ENCODE measurements around the gene PRB4. TPM values are rescaled to one million over a fixed set of nuclear protein-coding genes. Genes with fewer than 3 reads are reported as not detected.

PRB4 gene
- total RNA-seq, 4 donors from 2014 or later = not detected

DNA sequence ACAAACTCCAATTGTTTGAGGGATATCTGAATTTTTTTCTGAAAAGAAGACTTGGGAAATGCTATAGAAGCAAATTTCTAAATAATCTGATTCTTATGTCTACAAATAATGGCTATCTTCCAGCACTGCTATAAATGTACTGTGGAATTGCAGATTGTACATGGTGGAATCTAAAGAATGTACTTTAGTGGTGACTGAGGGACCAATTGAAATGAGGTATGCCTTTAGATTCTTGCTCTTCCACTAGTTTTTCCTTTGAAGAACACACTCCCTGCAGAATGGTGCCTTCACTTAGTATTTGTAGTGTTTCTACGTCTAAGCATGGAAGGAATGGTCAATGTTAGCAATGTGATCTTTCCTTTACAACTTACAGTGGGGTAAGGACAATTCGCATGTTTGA lies 11.7 kb upstream of the PRB4 start:
- Histone ChIP-seq H3K9me3 (no peaks in the 10 kb centered on the region), H3K4me1 (no peaks in the 10 kb centered on the region), H3K27me3 (no peaks in the 10 kb centered on the region), H3K36me3 (no peaks in the 10 kb centered on the region), H3K27ac (no peak overlapping the region), H3K4me3 (replicated peaks in 1 of 3) (no peak overlapping the region)
- intact Hi-C loops (cut with DNase I) = no loop called here
- no peak for DNase-seq
- 59 to 62% methylated on average over 2 of the region's 2 CpGs for WGBS, 2 donors
- TF ChIP-seq, protein P1, sequence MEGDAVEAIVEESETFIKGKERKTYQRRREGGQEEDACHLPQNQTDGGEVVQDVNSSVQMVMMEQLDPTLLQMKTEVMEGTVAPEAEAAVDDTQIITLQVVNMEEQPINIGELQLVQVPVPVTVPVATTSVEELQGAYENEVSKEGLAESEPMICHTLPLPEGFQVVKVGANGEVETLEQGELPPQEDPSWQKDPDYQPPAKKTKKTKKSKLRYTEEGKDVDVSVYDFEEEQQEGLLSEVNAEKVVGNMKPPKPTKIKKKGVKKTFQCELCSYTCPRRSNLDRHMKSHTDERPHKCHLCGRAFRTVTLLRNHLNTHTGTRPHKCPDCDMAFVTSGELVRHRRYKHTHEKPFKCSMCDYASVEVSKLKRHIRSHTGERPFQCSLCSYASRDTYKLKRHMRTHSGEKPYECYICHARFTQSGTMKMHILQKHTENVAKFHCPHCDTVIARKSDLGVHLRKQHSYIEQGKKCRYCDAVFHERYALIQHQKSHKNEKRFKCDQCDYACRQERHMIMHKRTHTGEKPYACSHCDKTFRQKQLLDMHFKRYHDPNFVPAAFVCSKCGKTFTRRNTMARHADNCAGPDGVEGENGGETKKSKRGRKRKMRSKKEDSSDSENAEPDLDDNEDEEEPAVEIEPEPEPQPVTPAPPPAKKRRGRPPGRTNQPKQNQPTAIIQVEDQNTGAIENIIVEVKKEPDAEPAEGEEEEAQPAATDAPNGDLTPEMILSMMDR (IDR thresholded peaks at IDR 0.05) = no peak
- TF ChIP-seq POLR2A (IDR thresholded peaks at IDR 0.05) = no peak

DNA sequence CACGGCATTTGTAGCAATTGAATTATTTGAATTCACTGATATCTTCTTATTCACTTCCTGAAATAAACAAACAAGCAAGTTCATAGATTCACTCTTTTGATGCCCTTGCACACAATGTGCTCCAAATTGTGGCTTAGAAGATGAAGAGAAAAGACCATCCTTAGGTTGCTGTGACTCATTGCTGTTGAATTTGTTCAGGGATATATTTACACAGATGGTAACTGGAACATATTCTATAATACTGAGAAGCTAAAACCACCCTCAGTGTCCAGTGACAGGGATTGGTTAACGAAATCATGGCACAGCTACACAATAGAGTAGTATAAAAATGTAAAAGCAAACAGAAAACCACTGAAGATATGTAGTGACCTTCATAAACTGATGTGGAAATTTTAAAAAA lies 3.1 kb downstream of the PRB4 start:
- intact Hi-C loops (cut with DNase I) = no loop called here
- H3K9me3 ChIP-seq = no peaks in the 10 kb centered on the region
- no peak overlapping the region for H3K27ac ChIP-seq
- no peak overlapping the region for H3K4me3 ChIP-seq (replicated peaks in 1 of 3)
- no peaks in the 10 kb centered on the region for H3K4me1 ChIP-seq
- no peak for DNase-seq
- 86 to 87% methylated on average over 2 of the region's 2 CpGs for WGBS, 2 donors
- TF ChIP-seq, protein P1 (IDR thresholded peaks at IDR 0.05) = no peak
- no peak for TF ChIP-seq POLR2A (IDR thresholded peaks at IDR 0.05)
- H3K36me3 ChIP-seq = no peaks in the 10 kb centered on the region
- no peaks in the 10 kb centered on the region for H3K27me3 ChIP-seq

DNA sequence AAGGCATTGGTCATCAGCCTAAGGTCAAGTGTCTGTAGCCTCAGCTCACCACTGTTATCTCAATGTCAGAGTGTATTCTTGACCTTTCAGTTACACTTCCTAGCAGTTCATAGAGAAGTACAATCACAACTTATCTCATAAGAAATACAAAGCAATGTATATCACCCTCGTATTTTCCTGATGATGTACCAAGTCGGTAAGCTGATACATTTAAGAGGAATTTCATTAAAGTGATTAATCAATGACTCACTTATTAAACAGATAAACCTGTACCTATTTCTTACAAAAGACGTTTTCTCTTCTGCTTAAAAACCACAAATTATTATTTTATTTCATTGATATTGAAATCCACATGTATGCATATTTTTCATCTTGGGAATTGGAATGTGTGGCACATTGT lies 36.8 kb downstream of the PRB4 start:
- no peaks in the 10 kb centered on the region for H3K9me3 ChIP-seq
- H3K4me1 ChIP-seq = no peaks in the 10 kb centered on the region
- no peaks in the 10 kb centered on the region for H3K36me3 ChIP-seq
- intact Hi-C loops (cut with DNase I) = no loop called here
- H3K27me3 ChIP-seq = no peaks in the 10 kb centered on the region
- no peak overlapping the region for H3K27ac ChIP-seq
- TF ChIP-seq, protein P1 (IDR thresholded peaks at IDR 0.05) = no peak
- WGBS, 2 donors = 75 to 79% methylated on average over 3 of the region's 3 CpGs
- DNase-seq = no peak
- H3K4me3 ChIP-seq (replicated peaks in 1 of 3) = no peak overlapping the region

DNA sequence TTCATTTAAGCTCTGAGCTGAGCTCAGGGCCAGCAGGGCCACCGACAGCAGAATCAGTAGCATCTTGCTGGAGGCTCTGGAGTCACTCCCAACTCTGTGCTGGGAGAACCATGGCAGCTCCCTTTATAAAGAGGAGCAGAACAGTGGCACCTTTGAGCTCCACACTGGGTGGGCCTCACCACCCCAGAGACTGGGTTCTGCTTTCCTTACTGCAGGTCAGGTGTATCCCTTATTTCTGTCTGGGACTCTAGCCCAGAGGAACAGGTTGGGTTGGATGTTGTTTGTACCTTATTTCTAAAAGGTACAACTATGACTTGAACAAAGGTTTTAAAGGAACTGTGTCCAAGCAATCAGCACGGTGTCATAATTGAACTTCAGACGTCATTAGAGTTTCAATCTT lies 40.6 kb downstream of the PRB4 start, which contains the start of gene PRB3:
TSS of gene PRB3 (minus strand) at position 101 of the 400 bp plus-strand sequence. CDS start at position 63, 38 bp downstream.
- Histone ChIP-seq H3K36me3 (no peaks in the 10 kb centered on the region), H3K4me1 (no peaks in the 10 kb centered on the region), H3K27ac (no peak within 1 kb of the TSS), H3K9me3 (no peaks in the 10 kb centered on the region), H3K4me3 (replicated peaks in 1 of 3) (no peak within 1 kb of the TSS), H3K27me3 (no peaks in the 10 kb centered on the region)
- TF ChIP-seq, protein P1 (IDR thresholded peaks at IDR 0.05) = no peak
- no peak for TF ChIP-seq POLR2A (IDR thresholded peaks at IDR 0.05)
- WGBS, 2 donors = 84 to 89% methylated on average over 3 of the region's 3 CpGs
- no peak for DNase-seq
- intact Hi-C loops (cut with DNase I) = no loop called here

DNA sequence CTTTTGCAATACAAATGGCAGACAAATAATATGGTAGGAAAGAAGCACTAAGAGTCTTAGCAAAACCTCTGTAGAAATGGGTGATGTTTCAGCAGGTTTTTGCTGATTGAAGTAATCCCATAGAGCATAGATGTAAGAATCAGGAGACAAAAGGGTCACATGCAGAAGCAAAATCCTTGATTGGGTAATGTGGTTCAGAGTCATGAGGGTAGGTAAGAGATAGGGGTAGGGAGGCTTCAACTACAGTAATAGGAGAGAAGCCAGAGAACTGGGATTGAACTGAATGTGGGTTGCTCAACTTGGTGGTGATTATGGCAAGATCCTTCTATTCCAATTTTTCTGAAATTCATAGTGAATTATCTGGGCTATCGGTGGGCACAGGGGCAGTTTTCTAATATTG lies 45.7 kb downstream of the PRB4 start:
- Histone ChIP-seq H3K4me1 (no peaks in the 10 kb centered on the region), H3K27me3 (no peaks in the 10 kb centered on the region), H3K9me3 (no peaks in the 10 kb centered on the region), H3K36me3 (no peaks in the 10 kb centered on the region), H3K4me3 (replicated peaks in 1 of 3) (no peak overlapping the region), H3K27ac (no peak overlapping the region)
- TF ChIP-seq, protein P1 (IDR thresholded peaks at IDR 0.05) = no peak
- TF ChIP-seq POLR2A (IDR thresholded peaks at IDR 0.05) = no peak
- intact Hi-C loops (cut with DNase I) = no loop called here
- no peak for DNase-seq
- 100% methylated on average over 1 of the region's 1 CpG for WGBS, 2 donors

Other genes with a start within 250 kb of the PRB4 start
- gene TAS2R46, start 248.1 kb downstream of the PRB4 start, total RNA-seq = 1 to 10 TPM; 2.5 to 5.1 (median 4.5) TPM
- 10 to 100 TPM in 2 of 4 donors, 1 to 10 TPM in 2; 2.6 to 26.2 (median 9.8) TPM for gene TAS2R43, start 218.1 kb downstream of the PRB4 start, total RNA-seq
- 10 to 100 TPM; 10.4 to 26.2 (median 17.9) TPM for gene TAS2R30, start 175.8 kb downstream of the PRB4 start, total RNA-seq
- 10 to 100 TPM in 2 of 4 donors, 1 to 10 TPM in 2; 8.0 to 14.0 (median 9.6) TPM for gene SMIM10L1, start 139.2 kb downstream of the PRB4 start, total RNA-seq
- gene TAS2R42, start 123.5 kb downstream of the PRB4 start, total RNA-seq = not detected
- gene PRB3, start 40.7 kb downstream of the PRB4 start, total RNA-seq = not detected
- not detected for gene PRB2, start 85.1 kb upstream of the PRB4 start, total RNA-seq